ENCODE measurements around the gene ZC3H10.
A peak's percentile ranks its signal among the peaks of the same experiment; 100 is the strongest.

The ZC3H10 gene

GRCh38 chr12:56160193-56160763 lies 42.2 kb downstream of the ZC3H10 start:
- peak overlapping the region; percentile 77 to 93 for H3K4me3 ChIP-seq
- H3K27me3 ChIP-seq, result no peaks in the 10 kb centered on the region
- H3K4me1 ChIP-seq, result peaks cover 0 to 40% (median 29%) of the 10 kb centered on the region in 4 donors
- intact Hi-C loops (cut with DNase I; ENCODE audit: low total_unique reads), result loop anchor here (5.0 kb wide), 1 partner anchor 33 kb away; the partner anchor contains the start of gene ESYT1
- TF ChIP-seq, protein P1, sequence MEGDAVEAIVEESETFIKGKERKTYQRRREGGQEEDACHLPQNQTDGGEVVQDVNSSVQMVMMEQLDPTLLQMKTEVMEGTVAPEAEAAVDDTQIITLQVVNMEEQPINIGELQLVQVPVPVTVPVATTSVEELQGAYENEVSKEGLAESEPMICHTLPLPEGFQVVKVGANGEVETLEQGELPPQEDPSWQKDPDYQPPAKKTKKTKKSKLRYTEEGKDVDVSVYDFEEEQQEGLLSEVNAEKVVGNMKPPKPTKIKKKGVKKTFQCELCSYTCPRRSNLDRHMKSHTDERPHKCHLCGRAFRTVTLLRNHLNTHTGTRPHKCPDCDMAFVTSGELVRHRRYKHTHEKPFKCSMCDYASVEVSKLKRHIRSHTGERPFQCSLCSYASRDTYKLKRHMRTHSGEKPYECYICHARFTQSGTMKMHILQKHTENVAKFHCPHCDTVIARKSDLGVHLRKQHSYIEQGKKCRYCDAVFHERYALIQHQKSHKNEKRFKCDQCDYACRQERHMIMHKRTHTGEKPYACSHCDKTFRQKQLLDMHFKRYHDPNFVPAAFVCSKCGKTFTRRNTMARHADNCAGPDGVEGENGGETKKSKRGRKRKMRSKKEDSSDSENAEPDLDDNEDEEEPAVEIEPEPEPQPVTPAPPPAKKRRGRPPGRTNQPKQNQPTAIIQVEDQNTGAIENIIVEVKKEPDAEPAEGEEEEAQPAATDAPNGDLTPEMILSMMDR (IDR thresholded peaks at IDR 0.05), result no peak
- no peak for DNase-seq
- peak overlapping the region; percentile 95 to 99 for H3K27ac ChIP-seq
- H3K9me3 ChIP-seq, result no peaks in the 10 kb centered on the region
- peaks cover 55 to 66% (median 60%) of the 10 kb centered on the region in 3 donors for H3K36me3 ChIP-seq

DNA sequence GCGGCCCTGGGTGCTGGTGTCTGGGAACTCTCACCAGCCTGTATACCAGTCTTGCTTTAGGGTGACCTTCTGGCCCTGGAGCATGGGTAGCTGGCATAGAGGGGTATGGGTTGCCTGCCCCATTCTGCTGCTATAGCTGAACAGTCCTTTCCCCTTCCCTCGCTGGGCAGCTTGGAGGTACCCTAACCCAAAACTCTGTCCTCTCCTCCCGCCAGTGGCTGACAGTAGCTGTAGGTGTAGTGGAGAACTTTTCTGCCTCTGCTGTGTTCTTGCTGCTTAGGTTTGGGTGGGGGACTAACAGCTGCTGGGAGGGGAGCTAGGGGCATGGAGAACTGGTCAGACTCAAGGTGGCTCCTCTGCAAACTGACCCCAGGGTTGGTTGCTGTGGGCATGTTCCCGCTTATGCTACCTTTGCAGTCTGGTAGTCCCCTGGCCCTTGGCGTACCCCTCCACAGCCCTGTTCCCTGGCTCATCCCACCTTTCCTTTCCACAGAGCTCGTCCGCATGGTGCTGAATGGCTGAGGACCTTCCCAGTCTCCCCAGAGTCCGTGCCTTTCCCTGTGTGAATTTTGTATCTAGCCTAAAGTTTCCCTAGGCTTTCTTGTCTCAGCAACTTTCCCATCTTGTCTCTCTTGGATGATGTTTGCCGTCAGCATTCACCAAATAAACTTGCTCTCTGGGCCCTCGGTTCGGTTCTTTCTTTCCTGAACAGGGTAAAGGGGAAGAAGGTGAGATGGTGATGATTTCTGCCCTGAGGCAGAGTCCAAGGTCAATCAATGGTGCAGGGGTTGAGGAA lies 43.0 kb downstream of the ZC3H10 start:
- H3K36me3 ChIP-seq, result peaks cover 58 to 71% (median 68%) of the 10 kb centered on the region in 3 donors
- peak overlapping the region; percentile 95 to 99 for H3K27ac ChIP-seq
- no peaks in the 10 kb centered on the region for H3K27me3 ChIP-seq
- peak overlapping the region; percentile 77 to 93 for H3K4me3 ChIP-seq
- TF ChIP-seq, protein P1 (IDR thresholded peaks at IDR 0.05), result no peak
- DNase-seq, result no peak
- intact Hi-C loops (cut with DNase I; ENCODE audit: low total_unique reads), result loop anchor here (5.0 kb wide), 1 partner anchor 34 kb away; the partner anchor contains the start of gene ESYT1
- H3K4me1 ChIP-seq, result peaks cover 0 to 40% (median 29%) of the 10 kb centered on the region in 4 donors
- no peaks in the 10 kb centered on the region for H3K9me3 ChIP-seq

GRCh38 chr12:56161690-56162351 lies 43.8 kb downstream of the ZC3H10 start:
- Histone ChIP-seq H3K9me3 (no peaks in the 10 kb centered on the region), H3K27ac (peak overlapping the region; percentile 95 to 99), H3K4me1 (peaks cover 0 to 37% (median 29%) of the 10 kb centered on the region in 4 donors), H3K36me3 (peaks cover 61 to 79% (median 75%) of the 10 kb centered on the region in 3 donors), H3K4me3 (peak overlapping the region; percentile 77 to 93), H3K27me3 (no peaks in the 10 kb centered on the region)
- intact Hi-C loops (cut with DNase I; ENCODE audit: low total_unique reads), result loop anchor here (5.0 kb wide), 1 partner anchor 35 kb away; the partner anchor contains the start of gene ESYT1
- TF ChIP-seq, protein P1 (IDR thresholded peaks at IDR 0.05), result no peak
- no peak for DNase-seq

DNA sequence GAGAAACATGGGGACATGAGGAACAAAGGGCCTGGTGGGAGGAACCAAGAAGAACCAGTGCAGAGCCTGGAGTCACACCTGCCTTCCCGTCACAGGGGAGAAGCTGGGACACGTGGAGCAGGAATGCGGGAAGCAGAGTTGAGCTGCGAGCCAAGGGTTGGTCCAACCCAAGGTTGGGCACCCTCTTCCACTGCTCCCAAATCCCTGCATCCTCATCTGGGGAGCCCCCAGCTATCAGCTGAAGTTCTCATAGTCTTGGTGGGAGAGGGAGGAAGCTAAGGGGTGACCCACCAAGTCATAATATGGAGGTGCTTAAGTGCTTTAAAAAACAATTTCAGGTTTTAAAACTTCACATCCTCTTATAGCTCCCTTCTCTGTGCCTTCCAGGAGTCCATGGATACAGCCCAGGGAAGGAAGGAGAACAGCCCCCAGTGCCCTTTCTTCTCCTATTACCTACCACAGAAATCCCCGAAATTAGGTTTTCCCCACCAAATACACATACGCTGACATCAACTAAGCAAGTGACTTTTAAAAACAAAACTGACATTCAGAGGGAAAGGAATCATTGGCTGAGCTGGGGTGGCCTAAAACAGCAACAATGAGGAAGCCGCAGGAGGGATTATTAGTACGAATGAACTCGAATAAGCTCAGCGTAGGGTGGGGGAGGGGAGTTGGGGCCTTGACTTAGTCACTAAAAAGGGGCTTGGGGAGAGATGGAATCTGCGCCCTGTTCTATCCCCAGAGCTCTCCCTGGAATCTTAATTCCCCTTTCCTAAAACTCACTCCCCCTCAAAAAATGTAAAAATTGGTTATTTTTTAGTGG lies 44.6 kb downstream of the ZC3H10 start:
- Histone ChIP-seq H3K27ac (peak overlapping the region; percentile 95 to 99), H3K4me3 (peak overlapping the region in 1 of 2 donors; percentile 77), H3K4me1 (peaks cover 0 to 35% (median 28%) of the 10 kb centered on the region in 4 donors), H3K9me3 (no peaks in the 10 kb centered on the region), H3K27me3 (no peaks in the 10 kb centered on the region), H3K36me3 (peaks cover 69 to 87% (median 84%) of the 10 kb centered on the region in 3 donors)
- TF ChIP-seq, protein P1 (IDR thresholded peaks at IDR 0.05), result no peak
- intact Hi-C loops (cut with DNase I; ENCODE audit: low total_unique reads), result loop anchor here (5.0 kb wide), 1 partner anchor 35 kb away; the partner anchor contains the start of gene ESYT1
- DNase-seq, result no peak

Measured in tibial artery (tissue), 4 donors.